IMR-90 (cell line): Measurements from ENCODE around the gene PNMA8B.
A peak's percentile ranks its signal among the peaks of the same experiment; 100 is the strongest.

Experiments
- CTCF ChIP-seq: conservative IDR thresholded peaks from 2 replicates; pipeline ENCODE4 v1.5.1; 2012; ENCODE audit warnings: mild to moderate bottlenecking, low read depth, low read length, improper control_type of control experiment
- MAFK ChIP-seq: IDR thresholded peaks from 2 replicates; pipeline ENCODE4 v1.6.1; 2012; ENCODE audit warnings: low read depth, low read length, improper control_type of control experiment
- MXI1 ChIP-seq: IDR thresholded peaks from 2 replicates; pipeline ENCODE4 v1.6.1; 2012; ENCODE audit warnings: low read depth, mild to moderate bottlenecking, low read length, moderate library complexity, borderline replicate concordance
- POLR2A ChIP-seq: IDR thresholded peaks from 2 replicates; pipeline ENCODE4 v1.6.1; 2012; ENCODE audit warnings: mild to moderate bottlenecking, low read depth, low read length
- RAD21 ChIP-seq: IDR thresholded peaks from 2 replicates; pipeline ENCODE4 v1.6.1; 2012; ENCODE audit warnings: low read length, improper control_type of control experiment

- TF ChIP-seq CTCF = no peak
- no peak for TF ChIP-seq POLR2A
- no peak for TF ChIP-seq RAD21
- no peak for TF ChIP-seq MXI1
- TF ChIP-seq MAFK = 0 out of 2 replicates have a peak, but pooled peaks have one; percentile 3
These were observed 13.0 kb downstream of the PNMA8B start for GRCh38 chr19:46482631-46483030.
